Measurements from ENCODE around the gene FBXL2.
"Not testable (repeated sequence)": the region's sequence is repeated elsewhere in the genome, so short reads cannot be mapped to it uniquely, and the experiment has no call there.

The FBXL2 gene

GRCh38 chr3:33334364-33334763 lies 57.1 kb downstream of the FBXL2 start:
- H3K4me3 ChIP-seq (ENCODE audit: low read depth, low read length), result no peak overlapping the region
- no peak for DNase-seq (ENCODE audit: low read depth)
- TF ChIP-seq, protein P1, sequence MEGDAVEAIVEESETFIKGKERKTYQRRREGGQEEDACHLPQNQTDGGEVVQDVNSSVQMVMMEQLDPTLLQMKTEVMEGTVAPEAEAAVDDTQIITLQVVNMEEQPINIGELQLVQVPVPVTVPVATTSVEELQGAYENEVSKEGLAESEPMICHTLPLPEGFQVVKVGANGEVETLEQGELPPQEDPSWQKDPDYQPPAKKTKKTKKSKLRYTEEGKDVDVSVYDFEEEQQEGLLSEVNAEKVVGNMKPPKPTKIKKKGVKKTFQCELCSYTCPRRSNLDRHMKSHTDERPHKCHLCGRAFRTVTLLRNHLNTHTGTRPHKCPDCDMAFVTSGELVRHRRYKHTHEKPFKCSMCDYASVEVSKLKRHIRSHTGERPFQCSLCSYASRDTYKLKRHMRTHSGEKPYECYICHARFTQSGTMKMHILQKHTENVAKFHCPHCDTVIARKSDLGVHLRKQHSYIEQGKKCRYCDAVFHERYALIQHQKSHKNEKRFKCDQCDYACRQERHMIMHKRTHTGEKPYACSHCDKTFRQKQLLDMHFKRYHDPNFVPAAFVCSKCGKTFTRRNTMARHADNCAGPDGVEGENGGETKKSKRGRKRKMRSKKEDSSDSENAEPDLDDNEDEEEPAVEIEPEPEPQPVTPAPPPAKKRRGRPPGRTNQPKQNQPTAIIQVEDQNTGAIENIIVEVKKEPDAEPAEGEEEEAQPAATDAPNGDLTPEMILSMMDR (IDR thresholded peaks at IDR 0.05; ENCODE audit: low read depth, low read length), result no peak
- TF ChIP-seq POLR2A (IDR thresholded peaks at IDR 0.05; ENCODE audit: extremely low read depth, insufficient read length), result no peak
- no peak for TF ChIP-seq MYC (IDR thresholded peaks at IDR 0.05; ENCODE audit: low read depth, low read length)

- not testable (repeated sequence) for DNase-seq (ENCODE audit: low read depth); H3K4me3 ChIP-seq (ENCODE audit: low read depth, low read length)
Observed at GRCh38 chr3:33338936-33339465, 61.8 kb downstream of the FBXL2 start.

- TF ChIP-seq MYC (IDR thresholded peaks at IDR 0.05; ENCODE audit: low read depth, low read length), result no peak
- TF ChIP-seq POLR2A (IDR thresholded peaks at IDR 0.05; ENCODE audit: extremely low read depth, insufficient read length), result no peak
- TF ChIP-seq, protein P1 (IDR thresholded peaks at IDR 0.05; ENCODE audit: low read depth, low read length), result no peak
- TF ChIP-seq MAX (IDR thresholded peaks at IDR 0.05; ENCODE audit: low read depth, low read length), result no peak
- H3K4me3 ChIP-seq (ENCODE audit: low read depth, low read length), result no peak overlapping the region
- no peak for DNase-seq (ENCODE audit: low read depth)
Observed at GRCh38 chr3:33339758-33340157, 62.5 kb downstream of the FBXL2 start.

DNA sequence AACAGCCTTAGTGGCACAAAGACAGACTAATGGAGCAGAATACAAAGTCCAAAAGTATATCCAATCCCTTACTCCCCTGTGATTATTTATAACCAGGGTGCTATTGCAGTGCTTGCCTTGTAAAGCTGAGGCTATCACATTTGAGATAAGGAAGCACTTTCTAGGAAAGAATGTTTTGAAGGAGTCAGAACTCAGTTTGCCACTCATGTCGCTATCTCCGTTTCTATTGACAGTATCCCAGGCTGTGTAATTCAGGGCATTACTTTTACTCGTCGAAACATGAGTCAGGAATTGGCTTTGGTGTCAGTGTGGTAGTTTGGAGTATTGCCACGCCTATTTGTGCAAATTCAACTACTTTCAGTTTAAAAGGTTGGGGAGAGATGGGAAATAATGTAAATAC lies 78.4 kb downstream of the FBXL2 start:
- no peak for DNase-seq (ENCODE audit: low read depth)
- H3K4me3 ChIP-seq (ENCODE audit: low read depth, low read length), result no peak overlapping the region
- no peak for TF ChIP-seq POLR2A (IDR thresholded peaks at IDR 0.05; ENCODE audit: extremely low read depth, insufficient read length)
- TF ChIP-seq MAX (IDR thresholded peaks at IDR 0.05; ENCODE audit: low read depth, low read length), result no peak
- TF ChIP-seq, protein P1 (IDR thresholded peaks at IDR 0.05; ENCODE audit: low read depth, low read length), result no peak
- no peak for TF ChIP-seq MYC (IDR thresholded peaks at IDR 0.05; ENCODE audit: low read depth, low read length)

GRCh38 chr3:33358172-33358781 lies 81.0 kb downstream of the FBXL2 start:
- no peak overlapping the region for H3K4me3 ChIP-seq (ENCODE audit: low read depth, low read length)
- no peak for DNase-seq (ENCODE audit: low read depth)
- TF ChIP-seq MYC (IDR thresholded peaks at IDR 0.05; ENCODE audit: low read depth, low read length) (no peak), MAX (IDR thresholded peaks at IDR 0.05; ENCODE audit: low read depth, low read length) (no peak), POLR2A (IDR thresholded peaks at IDR 0.05; ENCODE audit: extremely low read depth, insufficient read length) (no peak)
- TF ChIP-seq, protein P1 (IDR thresholded peaks at IDR 0.05; ENCODE audit: low read depth, low read length), result no peak

DNA sequence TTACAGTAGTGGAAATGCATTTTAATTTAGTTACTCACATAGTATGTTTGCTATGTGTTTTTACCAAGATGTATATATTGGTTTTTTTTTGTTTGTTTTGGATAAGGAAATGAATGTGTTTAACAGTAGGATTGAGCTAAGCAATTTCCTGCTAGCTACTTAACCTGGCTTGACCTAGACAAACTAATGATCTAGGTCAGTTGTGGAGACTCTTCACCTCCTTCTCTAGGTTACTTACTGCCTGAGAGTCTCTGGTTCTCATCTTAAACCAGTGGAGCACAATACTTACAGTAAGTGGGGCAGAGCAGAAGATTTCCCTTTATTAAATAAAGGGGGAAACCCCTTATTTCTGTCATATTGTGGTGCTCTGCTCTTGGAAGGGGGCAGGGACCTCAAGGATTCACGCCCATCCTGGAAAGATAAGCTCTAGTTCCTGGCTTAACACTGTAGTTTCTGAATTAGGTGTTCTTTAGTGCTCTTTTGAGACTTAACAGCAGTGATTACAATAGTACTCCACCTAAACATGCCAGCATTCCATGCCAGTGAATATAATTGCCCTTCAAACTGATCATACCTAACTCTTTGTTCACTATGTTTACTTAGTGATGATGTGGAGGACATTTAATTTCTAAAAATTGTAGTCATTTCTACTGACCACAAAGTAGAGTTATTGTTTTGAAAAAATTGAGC lies 83.0 kb downstream of the FBXL2 start:
- no peak overlapping the region for H3K4me3 ChIP-seq (ENCODE audit: low read depth, low read length)
- no peak for TF ChIP-seq MAX (IDR thresholded peaks at IDR 0.05; ENCODE audit: low read depth, low read length)
- TF ChIP-seq MYC (IDR thresholded peaks at IDR 0.05; ENCODE audit: low read depth, low read length), result no peak
- TF ChIP-seq, protein P1 (IDR thresholded peaks at IDR 0.05; ENCODE audit: low read depth, low read length), result no peak
- no peak for TF ChIP-seq POLR2A (IDR thresholded peaks at IDR 0.05; ENCODE audit: extremely low read depth, insufficient read length)
- no peak for DNase-seq (ENCODE audit: low read depth)

Data from NB4 (cell line).